AG20443 (cell line): ENCODE data around the gene SPSB3.
A peak's percentile ranks its signal among the peaks of the same experiment; 100 is the strongest.
"Not testable (repeated sequence)": the region's sequence is repeated elsewhere in the genome, so short reads cannot be mapped to it uniquely, and the experiment has no call there.

Experiments used
- DNase-seq: peaks from one replicate; pipeline ENCODE4 v3.0.0; 2012; ENCODE audit warnings: low spot score, mixed read lengths

Gene SPSB3

GRCh38 chr16:1816396-1817275, 34.3 kb upstream of the SPSB3 start:
- DNase-seq: no peak

GRCh38 chr16:1815461-1815860, 33.1 kb upstream of the SPSB3 start:
- no peak for DNase-seq

GRCh38 chr16:1812732-1813163, 30.4 kb upstream of the SPSB3 start:
- DNase-seq: peak; percentile 85

DNA sequence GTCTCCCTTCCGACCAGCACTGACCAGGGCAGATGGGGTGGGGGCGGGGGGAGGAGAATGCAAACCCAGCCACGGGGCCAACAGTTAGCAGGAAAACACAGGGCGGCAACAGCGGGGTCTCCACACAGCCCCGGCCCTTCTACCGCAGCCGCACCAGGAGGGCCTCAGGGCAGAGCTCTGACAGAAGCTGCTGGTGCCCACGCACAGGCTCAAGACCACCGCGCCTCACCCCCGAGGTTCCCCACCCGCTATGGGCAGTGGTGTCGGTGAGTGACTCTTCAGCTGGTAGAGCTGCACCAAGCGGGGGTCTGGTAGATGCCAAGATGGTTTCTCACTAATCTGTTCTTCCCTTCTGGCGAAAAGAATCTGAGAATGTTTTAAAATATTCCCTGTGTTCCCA, 28.2 kb upstream of the SPSB3 start:
- DNase-seq: no peak

GRCh38 chr16:1810106-1810505, 27.7 kb upstream of the SPSB3 start:
- no peak for DNase-seq

DNA sequence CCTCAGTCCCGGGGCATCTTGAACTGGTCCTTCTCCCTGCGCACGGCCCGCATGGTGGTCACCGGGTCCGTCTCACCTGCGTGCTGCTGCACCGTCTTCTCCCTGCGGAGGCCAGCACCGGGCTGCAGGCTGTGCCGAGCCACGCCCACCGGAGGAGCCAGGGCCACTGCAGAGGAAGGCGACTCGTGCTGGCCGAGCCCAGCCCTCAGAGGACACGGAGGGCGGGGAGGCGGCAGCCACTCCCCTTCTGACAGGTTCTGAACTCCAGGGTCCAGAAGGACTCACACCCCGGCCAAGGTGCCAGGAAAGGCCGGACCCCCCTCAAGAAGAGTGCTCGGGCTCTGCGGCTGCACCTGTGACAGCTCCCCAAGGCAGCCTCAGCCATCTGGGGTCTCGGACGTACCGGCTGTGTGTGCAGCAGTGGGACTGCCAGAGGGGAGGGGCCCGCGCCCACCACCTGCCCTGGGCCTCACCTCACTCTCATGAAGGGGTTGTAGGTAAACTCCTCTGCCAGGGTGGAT, 27.0 kb upstream of the SPSB3 start:
- DNase-seq: no peak

DNA sequence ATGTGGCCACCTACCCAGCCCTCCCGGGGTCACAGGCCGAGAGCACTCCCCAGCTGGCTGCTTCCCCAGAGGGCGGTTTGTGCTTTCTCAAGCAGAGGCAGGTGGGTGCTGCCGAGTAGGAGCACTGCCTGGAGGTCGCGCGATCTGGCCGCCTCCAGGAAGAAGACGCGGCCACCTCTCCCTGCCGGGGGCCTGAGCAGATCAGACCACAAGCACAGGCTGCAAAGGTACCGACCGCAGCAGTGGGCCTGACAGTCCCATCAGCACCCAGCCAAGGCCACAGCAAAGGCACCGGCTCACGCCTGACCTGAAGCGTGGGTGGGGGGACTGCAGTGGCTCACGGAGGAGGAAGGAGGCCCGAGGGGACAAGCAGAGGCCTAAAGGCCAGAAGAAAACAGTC, 26.3 kb upstream of the SPSB3 start:
- no peak for DNase-seq

DNA sequence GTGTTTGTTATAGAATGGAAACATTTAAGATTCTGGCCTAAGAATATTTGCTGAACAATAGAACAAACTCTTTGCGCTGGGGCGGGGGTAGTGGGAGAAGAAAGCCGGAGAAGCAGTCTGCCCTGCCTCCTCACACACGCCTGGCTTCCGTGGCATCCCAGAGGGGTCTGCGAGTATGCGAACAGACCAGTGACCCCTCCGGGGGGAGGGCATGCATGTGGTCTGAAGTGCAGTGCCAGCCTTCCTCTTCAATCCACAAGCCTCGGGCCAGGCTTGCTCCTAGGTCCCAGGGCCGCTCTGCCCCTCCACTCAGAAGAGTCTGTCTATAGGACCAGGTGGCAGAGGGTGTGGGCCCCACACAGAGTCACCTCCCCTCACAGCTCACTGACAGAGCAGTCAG, 25.3 kb upstream of the SPSB3 start:
- DNase-seq: no peak

DNA sequence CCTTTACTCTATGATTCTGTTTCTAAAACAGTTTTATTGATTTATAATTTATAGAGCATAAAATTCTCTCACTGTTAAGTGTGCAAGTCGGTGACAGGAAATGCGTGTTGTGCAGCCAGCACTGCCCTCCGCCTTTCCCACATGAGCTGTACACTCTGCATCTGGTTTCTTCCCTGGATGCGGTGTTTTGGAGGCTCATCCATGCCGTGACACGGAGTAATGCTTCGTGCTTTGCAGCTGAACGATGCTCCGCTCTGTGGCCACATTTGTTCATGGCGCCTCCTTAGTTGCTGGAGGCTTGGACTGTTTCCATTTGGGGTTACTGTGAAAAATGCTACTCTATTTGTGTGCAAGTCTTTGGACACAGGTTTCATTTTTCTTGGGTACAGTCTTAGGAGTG, 18.3 kb upstream of the SPSB3 start:
- DNase-seq: peak; percentile 64

DNA sequence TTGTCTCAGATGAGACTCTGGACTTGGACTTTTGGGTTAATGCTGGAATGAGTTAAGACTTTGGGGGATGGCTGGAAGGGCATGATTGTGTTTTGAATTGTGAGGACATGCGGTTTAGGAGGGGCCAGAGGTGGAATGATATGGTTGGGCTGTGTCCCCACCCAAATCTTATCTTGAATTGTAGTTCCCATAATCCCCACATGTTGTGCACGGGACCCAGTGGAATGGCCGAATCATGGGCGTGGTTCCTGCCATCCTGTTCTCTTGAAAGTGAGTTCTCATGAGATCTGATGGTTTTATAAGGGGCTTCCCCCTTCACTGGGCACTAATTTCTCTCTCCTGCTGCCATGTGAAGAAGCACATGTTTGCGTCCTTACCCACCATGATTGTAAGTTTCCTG, 16.9 kb upstream of the SPSB3 start:
- DNase-seq: not testable (repeated sequence)

DNA sequence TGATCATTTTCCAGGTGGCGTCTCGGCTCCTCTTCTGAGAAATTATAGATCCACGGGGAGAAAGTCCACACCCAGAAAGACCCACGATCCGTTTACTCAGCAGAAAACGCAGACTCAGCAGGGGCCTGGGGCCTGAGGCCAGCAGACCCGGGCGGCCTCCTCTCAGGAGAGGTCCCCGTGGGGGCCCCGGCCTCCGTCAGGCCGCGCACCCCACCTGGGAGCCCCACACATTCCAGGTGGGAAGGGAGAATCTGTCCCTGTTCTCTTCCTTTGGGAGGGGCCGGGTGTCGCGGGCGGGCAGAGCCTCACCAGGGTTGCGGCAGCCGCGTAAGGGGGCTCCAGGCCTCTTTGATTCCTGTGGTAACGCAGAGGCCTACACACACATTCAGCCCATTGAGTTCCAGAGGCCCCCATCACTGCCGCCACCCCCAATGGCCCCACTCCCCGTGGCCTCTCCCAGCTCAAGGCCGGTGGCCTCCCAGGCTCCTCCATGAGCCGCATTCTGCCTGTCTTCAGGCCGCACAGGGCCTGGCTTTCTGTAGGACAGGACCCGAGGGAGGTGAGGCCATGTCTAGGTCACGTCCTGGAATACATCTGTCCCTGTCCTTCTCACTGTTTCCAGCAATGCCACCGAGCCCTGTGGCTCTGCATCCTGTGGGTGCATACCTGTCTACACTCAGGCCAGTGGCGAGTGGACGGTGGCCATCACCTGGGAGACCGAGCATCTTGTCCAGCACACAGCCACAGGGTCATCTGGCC, 12.7 kb upstream of the SPSB3 start:
- no peak for DNase-seq

DNA sequence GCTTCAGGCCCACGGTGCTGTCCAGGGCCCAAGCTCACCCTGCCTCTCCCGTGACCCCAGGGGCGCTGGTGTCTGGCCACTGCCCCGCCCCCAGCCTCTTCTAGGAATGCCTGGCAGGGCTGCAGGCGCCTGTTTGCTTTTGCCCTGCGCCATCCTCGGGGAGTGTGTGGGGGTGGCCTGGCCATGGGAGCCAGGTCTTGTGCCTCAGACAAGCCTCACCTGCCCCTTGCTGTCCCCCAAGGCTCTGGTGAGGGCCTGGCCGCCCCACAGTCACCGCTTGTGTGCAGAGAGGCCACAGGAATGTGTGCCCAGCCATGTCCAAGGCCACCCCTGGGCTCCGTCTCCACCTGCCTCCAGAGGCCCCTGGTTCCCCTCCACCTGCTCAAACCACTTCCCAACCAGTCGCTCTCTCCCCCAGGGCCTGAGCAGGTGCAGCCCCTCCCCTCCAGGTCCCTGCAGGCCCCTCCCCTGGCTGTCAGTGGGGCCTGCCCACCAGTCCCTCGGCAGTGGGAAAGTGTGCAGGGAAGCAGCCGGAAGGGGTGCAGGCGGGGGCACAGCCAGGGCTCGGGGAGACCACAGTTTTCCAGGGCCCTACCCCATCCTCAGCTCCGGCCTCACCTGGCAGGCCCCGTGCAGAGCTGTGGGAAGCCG, 12.0 kb upstream of the SPSB3 start:
- DNase-seq: no peak

DNA sequence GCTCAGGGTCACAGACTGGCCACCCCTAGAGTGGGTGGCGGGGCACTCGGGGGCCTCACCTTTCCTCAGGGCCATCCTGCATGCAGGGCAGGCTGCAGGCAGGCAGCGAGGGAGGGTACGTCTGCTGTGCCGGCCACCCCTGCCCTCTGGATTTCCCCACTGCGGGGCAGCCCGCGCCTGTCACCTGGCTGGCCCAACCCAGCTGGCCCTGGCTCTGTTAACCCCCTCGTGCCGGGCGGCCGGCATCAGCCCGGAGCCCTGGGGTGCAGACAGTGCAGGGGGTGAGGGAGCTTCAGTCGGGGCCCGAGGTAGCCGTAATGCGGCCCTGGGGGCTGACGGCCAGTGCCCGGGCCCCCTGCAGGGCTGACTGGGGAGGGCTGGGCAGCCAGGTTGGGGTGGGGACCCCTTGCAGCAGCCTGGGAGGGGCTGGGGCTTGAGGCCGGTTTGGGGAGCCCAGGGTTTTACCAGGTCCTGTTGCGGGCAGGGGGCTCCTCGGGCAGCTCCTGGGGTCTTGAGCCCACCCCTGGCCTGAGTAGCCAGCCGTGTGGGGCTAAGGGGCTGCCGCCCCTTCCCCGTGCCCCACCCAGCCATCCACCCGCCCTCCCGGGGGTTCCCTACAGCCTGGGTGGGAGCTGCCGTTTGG, 11.3 kb upstream of the SPSB3 start, which contains the start of gene IGFALS:
Gene IGFALS, minus strand, starts transcription at position 128 of the 643 bp plus-strand sequence. Its CDS starts 53 bp downstream, at position 75.
- no peak for DNase-seq

GRCh38 chr16:1792836-1793577, 10.6 kb upstream of the SPSB3 start:
- DNase-seq: no peak

DNA sequence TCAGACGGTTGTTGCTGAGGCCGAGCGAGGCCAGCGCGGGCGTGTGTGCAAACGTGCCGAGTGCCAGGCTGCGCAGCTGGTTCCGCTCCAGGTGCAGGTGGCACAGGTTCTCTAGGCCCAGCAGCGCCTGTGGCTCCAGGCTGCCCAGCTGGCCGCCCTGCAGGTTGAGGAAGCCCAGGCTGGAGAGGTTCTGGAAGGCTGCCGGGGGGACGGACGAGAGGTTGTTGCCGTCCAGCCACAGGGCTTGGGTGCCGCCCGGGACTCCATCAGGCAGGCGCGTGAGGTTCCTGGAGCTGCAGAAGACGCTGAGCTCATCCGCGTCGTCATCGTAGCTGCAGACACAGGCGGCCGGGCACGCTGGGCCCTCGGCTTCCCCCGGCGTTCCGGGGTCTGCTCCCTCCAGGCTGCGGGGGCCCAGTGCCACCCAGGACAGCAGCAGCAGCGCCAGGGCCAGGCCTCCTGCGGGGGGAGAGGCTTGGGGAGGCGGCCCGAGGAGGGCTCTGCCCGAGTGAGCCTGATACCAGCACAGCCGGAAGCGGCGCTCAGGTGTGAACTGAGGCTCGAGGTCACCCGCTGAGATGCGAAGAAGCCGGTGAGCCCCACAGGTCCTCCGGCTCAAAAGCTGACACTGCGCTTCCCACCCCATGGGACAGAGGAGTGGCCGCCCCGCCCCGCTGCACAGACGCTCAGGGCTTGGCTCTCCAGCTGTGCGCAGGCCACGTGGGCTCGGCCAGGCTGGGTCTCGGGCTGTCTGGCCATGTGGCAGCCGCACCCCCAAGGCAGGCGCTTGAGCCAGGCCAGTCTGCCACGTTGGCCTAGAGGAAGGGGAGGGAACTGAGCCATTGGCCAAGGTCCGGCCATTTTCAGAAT, 9.8 kb upstream of the SPSB3 start:
- no peak for DNase-seq

GRCh38 chr16:1791256-1791942, 9.0 kb upstream of the SPSB3 start:
- DNase-seq: no peak

DNA sequence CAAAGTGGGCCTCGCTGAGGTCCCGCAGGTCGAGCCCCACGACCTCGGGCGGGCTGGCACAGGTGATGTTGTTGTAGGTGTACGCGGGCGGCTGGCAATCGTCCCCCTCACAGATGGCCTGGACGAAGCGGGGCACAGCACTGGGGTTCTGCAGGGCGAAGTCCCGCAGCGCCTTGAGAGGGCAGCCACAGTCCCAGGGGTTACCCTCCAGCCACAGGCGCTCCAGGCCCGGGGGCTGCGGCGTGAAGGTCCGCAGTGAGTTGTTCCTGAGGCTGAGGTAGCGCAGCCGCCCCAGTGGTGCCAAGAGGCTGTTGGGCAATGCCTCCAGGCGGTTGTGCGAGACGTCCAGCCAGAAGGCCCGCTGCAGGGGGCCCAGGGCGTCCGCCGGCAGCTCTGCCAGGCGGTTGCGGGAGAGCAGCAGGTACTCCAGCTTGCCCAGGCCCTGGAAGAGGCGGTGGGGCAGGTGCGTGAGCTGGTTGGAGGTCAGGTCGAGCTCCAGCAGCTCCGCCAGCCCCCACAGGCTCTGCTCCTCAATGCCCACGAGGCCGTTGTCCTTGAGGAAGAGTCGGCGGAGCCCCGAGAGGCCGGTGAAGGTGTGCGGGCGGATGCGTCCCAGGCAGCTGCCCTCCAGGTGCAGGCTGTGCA, 8.4 kb upstream of the SPSB3 start:
- no peak for DNase-seq

- no peak for DNase-seq
Measured at GRCh38 chr16:1790261-1790610, 7.9 kb upstream of the SPSB3 start.

DNA sequence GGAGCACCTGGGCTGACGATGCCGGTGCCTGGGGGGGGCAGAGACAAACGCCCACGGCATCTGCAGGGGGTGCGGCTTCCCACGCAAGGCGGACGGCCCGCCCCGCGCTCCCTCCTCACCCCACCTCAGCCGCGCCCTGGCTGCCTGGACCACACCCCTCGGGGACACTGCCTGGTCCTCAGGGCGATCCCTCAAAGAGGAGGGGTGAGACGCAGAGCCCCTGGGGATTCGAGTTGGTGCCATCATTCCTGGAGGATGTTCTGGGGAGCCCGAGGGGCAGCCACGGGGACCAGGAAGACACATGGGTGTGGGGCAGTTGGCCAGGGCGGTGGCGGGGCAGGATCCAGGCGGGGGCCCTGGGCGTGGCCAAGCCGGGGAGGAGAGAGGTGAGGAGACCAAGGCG, 7.3 kb upstream of the SPSB3 start:
- DNase-seq: no peak
